HCT116 (cell line): Measurements from ENCODE around the gene HS6ST3. TPM values are rescaled to one million over a fixed set of nuclear protein-coding genes. Genes with fewer than 3 reads are reported as not detected.

Experiments
- ATAC-seq: fragments of 200-7000 bp; cut with Tn5 transposase; 2 replicates; pipeline ENCODE4 v1.9.1; 2020; ENCODE audit warnings: mild to moderate bottlenecking, moderate library complexity
- BruUV-seq: library from RNA; stranded (reverse); fragments of 400-500 nt; replicated peaks from 2 replicates; lab custom pipeline; 2021; lab: Mats Ljungman, UMichigan
- CTCF ChIA-PET: fragments of 300-600 bp; sonication (Branson Sonifier 250); formaldehyde crosslinking; loops from one replicate; lab custom pipeline; 2021; ENCODE audit warnings: antibody characterized with exemption; lab: Charles Lee
- POLR2A ChIA-PET: fragments of 300-600, 350-600 bp; sonication (Branson Sonifier 250); formaldehyde crosslinking; loops from one replicate; lab custom pipeline; 2021; ENCODE audit warnings: antibody characterized with exemption; lab: Charles Lee
- RAD21 ChIA-PET, 2 experiments: fragments of 300-600 bp; sonication (Branson Sonifier 250); formaldehyde crosslinking; loops; one replicate each; lab custom pipeline; 2023; ENCODE audit warnings: low total read pairs in 2 of 2; ENCODE audit not compliant: uncharacterized antibody in 2 of 2, unreplicated experiment in 2 of 2, low non-redundant PET in 1 of 2; lab: Charles Lee
- DNase-seq: peaks from one replicate; pipeline ENCODE4 v3.0.0-alpha.2; 2010; ENCODE audit warnings: low read depth, low spot score
- H2AFZ ChIP-seq: fragments of 200-600 bp; shearing (Covaris generic), sonication (generic); 2 replicates; pipeline ENCODE4 v1.6.1; 2017; ENCODE audit warnings: low read depth, mixed run types, mixed read lengths, antibody characterized with exemption, low read length; ENCODE audit not compliant: poor library complexity, severe bottlenecking
- H3K27ac ChIP-seq: 2 replicates; pipeline ENCODE4 v1.5.1; 2012; ENCODE audit warnings: low read depth, low read length
- H3K27me3 ChIP-seq: fragments of 200-600 bp; sonication (generic); 2 replicates; pipeline ENCODE4 v1.6.1; 2016; ENCODE audit warnings: mixed run types, low read length, mixed read lengths; ENCODE audit not compliant: insufficient read depth
- H3K36me3 ChIP-seq, 2 experiments: fragments of 200-500 bp in 1 of 2; fragments of 200-600 bp in 1 of 2; sonication (Bioruptor generic) in 1 of 2; sonication (generic) in 1 of 2; 2 replicates each; pipeline versions ENCODE4 v1.5.1 to v1.6.1; 2014 to 2016; ENCODE audit warnings: low read length in 2 of 2, inconsistent platforms in 1 of 2, mixed read lengths in 1 of 2, mixed run types in 1 of 2; ENCODE audit not compliant: insufficient read depth in 2 of 2, control insufficient read depth in 1 of 2
- H3K4me1 ChIP-seq, 2 experiments: fragments of 200-600 bp in 1 of 2; sonication (generic) in 1 of 2; 2 replicates each; pipeline versions ENCODE4 v1.5.1 to v1.6.1; 2012 to 2017; ENCODE audit warnings: low read length in 2 of 2, inconsistent platforms in 1 of 2, mild to moderate bottlenecking in 1 of 2, mixed read lengths in 1 of 2, mixed run types in 1 of 2, moderate library complexity in 1 of 2; ENCODE audit not compliant: insufficient read depth in 2 of 2, control insufficient read depth in 1 of 2
- H3K4me2 ChIP-seq: fragments of 200-600 bp; sonication (generic); 2 replicates; pipeline ENCODE4 v1.6.1; 2017; ENCODE audit warnings: mixed run types, low read length, mixed read lengths
- H3K4me3 ChIP-seq, 2 experiments: fragments of 200-600 bp in 1 of 2; sonication (generic) in 1 of 2; replicated peaks in 1 of 2; 2 replicates each; pipeline ENCODE4 v1.5.1; 2011 to 2016; ENCODE audit warnings: low read length in 2 of 2, control low read depth in 1 of 2, low read depth in 1 of 2, mild to moderate bottlenecking in 1 of 2, mixed read lengths in 1 of 2, mixed run types in 1 of 2
- H3K79me2 ChIP-seq: fragments of 200-600 bp; sonication (generic); 2 replicates; pipeline ENCODE4 v1.6.1; 2017; ENCODE audit warnings: mild to moderate bottlenecking, mixed run types, low read length, moderate library complexity, mixed read lengths; ENCODE audit not compliant: insufficient read depth
- H3K9ac ChIP-seq: fragments of 200-600 bp; sonication (generic); 2 replicates; pipeline ENCODE4 v1.6.1; 2016; ENCODE audit warnings: low read length, mixed read lengths
- H3K9me2 ChIP-seq: fragments of 200-600 bp; sonication (generic), shearing (Covaris generic); 2 replicates; pipeline ENCODE4 v1.6.1; 2017; ENCODE audit warnings: mixed run types, mild to moderate bottlenecking, moderate library complexity; ENCODE audit not compliant: insufficient read depth
- H3K9me3 ChIP-seq, 2 experiments: fragments of 200-500 bp in 1 of 2; fragments of 200-600 bp in 1 of 2; sonication (Bioruptor generic) in 1 of 2; sonication (generic) in 1 of 2; 2 replicates each; pipeline ENCODE4 v1.6.1; 2014 to 2017; ENCODE audit warnings: low read length in 2 of 2, mixed read lengths in 2 of 2, inconsistent platforms in 1 of 2, low read depth in 1 of 2, mild to moderate bottlenecking in 1 of 2, mixed run types in 1 of 2, moderate library complexity in 1 of 2; ENCODE audit not compliant: control insufficient read depth in 1 of 2, insufficient read depth in 1 of 2
- H4K20me1 ChIP-seq: fragments of 200-600 bp; sonication (generic), shearing (Covaris generic); 2 replicates; pipeline ENCODE4 v1.6.1; 2017; ENCODE audit warnings: mixed run types, mild to moderate bottlenecking, moderate library complexity; ENCODE audit not compliant: insufficient read depth
- CEBPB ChIP-seq: IDR thresholded peaks from 2 replicates; pipeline ENCODE4 v1.6.1; 2012; ENCODE audit warnings: low read depth
- CTCF ChIP-seq, 3 experiments: fragments of 200-600 bp in 1 of 3; sonication (generic) in 1 of 3; IDR thresholded peaks in 2 of 3; conservative IDR thresholded peaks in 1 of 3; 2 replicates each; pipeline ENCODE4 v1.5.1; 2012 to 2017; ENCODE audit warnings: low read depth in 2 of 3, low read length in 2 of 3, antibody characterized with exemption in 1 of 3, borderline replicate concordance in 1 of 3, control low read depth in 1 of 3, mild to moderate bottlenecking in 1 of 3, mixed read lengths in 1 of 3, mixed run types in 1 of 3, moderate library complexity in 1 of 3; ENCODE audit not compliant: insufficient read depth in 1 of 3
- EGR1 ChIP-seq: IDR thresholded peaks from 2 replicates; pipeline ENCODE4 v1.6.1; 2012; ENCODE audit warnings: low read depth
- EZH2 ChIP-seq: fragments of 200-600 bp; sonication (generic); IDR thresholded peaks from 2 replicates; pipeline ENCODE4 v1.6.1; 2017; ENCODE audit warnings: antibody characterized with exemption, mixed run types
- EZH2phosphoT487 ChIP-seq: fragments of 200-600 bp; IDR thresholded peaks from 2 replicates; pipeline ENCODE4 v1.6.1; 2018; ENCODE audit warnings: antibody characterized with exemption, borderline replicate concordance
- JUND ChIP-seq: IDR thresholded peaks from 2 replicates; pipeline ENCODE4 v1.6.1; 2012
- POLR2A ChIP-seq: IDR thresholded peaks from 2 replicates; pipeline ENCODE4 v1.7.0; 2011; ENCODE audit warnings: borderline replicate concordance; ENCODE audit not compliant: insufficient read depth, insufficient read length; ENCODE audit errors: extremely low read depth
- POLR2AphosphoS5 ChIP-seq: IDR thresholded peaks from 2 replicates; pipeline ENCODE4 v1.6.1; 2011; ENCODE audit warnings: mild to moderate bottlenecking, low read depth, low read length, moderate library complexity
- SIN3A ChIP-seq: IDR thresholded peaks from 2 replicates; pipeline ENCODE4 v1.6.1; 2012; ENCODE audit warnings: low read depth
- SP1 ChIP-seq: IDR thresholded peaks from 2 replicates; pipeline ENCODE4 v1.6.1; 2012; ENCODE audit warnings: low read depth
- SRF ChIP-seq: IDR thresholded peaks from 2 replicates; pipeline ENCODE4 v1.6.1; 2012; ENCODE audit warnings: low read depth
- TCF7L2 ChIP-seq: IDR thresholded peaks from 2 replicates; pipeline ENCODE4 v1.7.0; 2011; ENCODE audit warnings: borderline replicate concordance, inconsistent platforms; ENCODE audit not compliant: insufficient read depth, insufficient read length; ENCODE audit errors: extremely low read depth
- ZBTB33 ChIP-seq: IDR thresholded peaks from 2 replicates; pipeline ENCODE4 v1.6.1; 2011; ENCODE audit warnings: mild to moderate bottlenecking, low read length, moderate library complexity; ENCODE audit not compliant: insufficient replicate concordance; ENCODE audit errors: extremely low read depth
- ZFX ChIP-seq: fragments of 450-650 bp; IDR thresholded peaks from 2 replicates; pipeline ENCODE4 v1.6.1; 2017
- ZNF274 ChIP-seq: fragments of 200-500 bp; sonication (Bioruptor generic); IDR thresholded peaks from 2 replicates; pipeline ENCODE4 v1.6.1; 2014; ENCODE audit warnings: mild to moderate bottlenecking, low read depth, low read length, inconsistent platforms
- intact Hi-C: fragments of 100-400 bp; cut with micrococcal nuclease; formaldehyde crosslinking; loops from 2 replicates; pipeline ENCODE4 v1.10.0; 2022
- total RNA-seq: library from RNA; stranded (reverse); gene quantifications from one replicate; pipeline ENCODE4 v1.2.1, GENCODE V29; 2021; ENCODE audit not compliant: unreplicated experiment
- TF ChIP-seq, protein P1 (sequence below): IDR thresholded peaks from 2 replicates; pipeline ENCODE4 v1.6.1; 2012; ENCODE audit warnings: low read depth
- TF ChIP-seq, protein P2 (sequence below): IDR thresholded peaks from 2 replicates; pipeline ENCODE4 v1.6.1; 2012

The HS6ST3 gene
- total RNA-seq, 1 experiment from 2014 or later, result 0.10 TPM

DNA sequence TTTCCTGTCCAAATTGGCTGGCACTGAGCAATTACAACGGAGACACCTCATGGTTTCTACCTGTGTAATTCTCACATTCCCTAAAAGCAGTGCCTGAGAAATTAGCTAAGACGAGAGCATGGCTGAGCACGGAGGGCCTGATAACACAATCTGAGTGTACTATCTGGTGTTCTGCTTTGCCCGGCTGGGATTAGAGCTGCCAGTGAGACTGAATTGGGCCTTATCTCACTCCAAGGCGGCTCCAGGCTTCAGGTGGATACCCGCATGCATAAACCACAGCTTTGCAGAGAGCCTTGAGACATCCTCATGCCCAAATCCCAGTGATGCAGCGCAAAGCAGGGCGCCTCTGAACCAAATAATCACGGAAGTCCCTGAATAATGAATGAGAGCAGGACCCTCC, 732.1 kb downstream of the HS6ST3 start:
- no peak overlapping the region for H2AFZ ChIP-seq
- no peak for ATAC-seq
- H3K9me3 ChIP-seq, result no peaks in the 10 kb centered on the region
- BruUV-seq, result no TSS peak
- ChIA-PET RAD21 (no interaction called here), POLR2A (no interaction called here), CTCF (interaction anchor here (3.7 kb wide), 1 partner anchor 145 kb away, joined by 20 read pairs; no protein-coding TSS in a partner anchor)
- H3K27ac ChIP-seq, result no peak overlapping the region
- no peak overlapping the region for H3K4me2 ChIP-seq
- no peak overlapping the region for H3K9ac ChIP-seq
- DNase-seq, result no peak
- H3K9me2 ChIP-seq, result no peaks in the 10 kb centered on the region
- H3K4me1 ChIP-seq, result no peaks in the 10 kb centered on the region
- no peaks in the 10 kb centered on the region for H3K79me2 ChIP-seq
- H3K27me3 ChIP-seq, result peaks cover 6% of the 10 kb centered on the region; the same call in 1 of the 2 replicates
- H4K20me1 ChIP-seq, result no peaks in the 10 kb centered on the region
- TF ChIP-seq, protein P1, sequence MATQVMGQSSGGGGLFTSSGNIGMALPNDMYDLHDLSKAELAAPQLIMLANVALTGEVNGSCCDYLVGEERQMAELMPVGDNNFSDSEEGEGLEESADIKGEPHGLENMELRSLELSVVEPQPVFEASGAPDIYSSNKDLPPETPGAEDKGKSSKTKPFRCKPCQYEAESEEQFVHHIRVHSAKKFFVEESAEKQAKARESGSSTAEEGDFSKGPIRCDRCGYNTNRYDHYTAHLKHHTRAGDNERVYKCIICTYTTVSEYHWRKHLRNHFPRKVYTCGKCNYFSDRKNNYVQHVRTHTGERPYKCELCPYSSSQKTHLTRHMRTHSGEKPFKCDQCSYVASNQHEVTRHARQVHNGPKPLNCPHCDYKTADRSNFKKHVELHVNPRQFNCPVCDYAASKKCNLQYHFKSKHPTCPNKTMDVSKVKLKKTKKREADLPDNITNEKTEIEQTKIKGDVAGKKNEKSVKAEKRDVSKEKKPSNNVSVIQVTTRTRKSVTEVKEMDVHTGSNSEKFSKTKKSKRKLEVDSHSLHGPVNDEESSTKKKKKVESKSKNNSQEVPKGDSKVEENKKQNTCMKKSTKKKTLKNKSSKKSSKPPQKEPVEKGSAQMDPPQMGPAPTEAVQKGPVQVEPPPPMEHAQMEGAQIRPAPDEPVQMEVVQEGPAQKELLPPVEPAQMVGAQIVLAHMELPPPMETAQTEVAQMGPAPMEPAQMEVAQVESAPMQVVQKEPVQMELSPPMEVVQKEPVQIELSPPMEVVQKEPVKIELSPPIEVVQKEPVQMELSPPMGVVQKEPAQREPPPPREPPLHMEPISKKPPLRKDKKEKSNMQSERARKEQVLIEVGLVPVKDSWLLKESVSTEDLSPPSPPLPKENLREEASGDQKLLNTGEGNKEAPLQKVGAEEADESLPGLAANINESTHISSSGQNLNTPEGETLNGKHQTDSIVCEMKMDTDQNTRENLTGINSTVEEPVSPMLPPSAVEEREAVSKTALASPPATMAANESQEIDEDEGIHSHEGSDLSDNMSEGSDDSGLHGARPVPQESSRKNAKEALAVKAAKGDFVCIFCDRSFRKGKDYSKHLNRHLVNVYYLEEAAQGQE, result no peak
- TF ChIP-seq JUND (no peak), EZH2phosphoT487 (no peak), POLR2AphosphoS5 (no peak), POLR2A (no peak), SIN3A (no peak), ZNF274 (no peak), SP1 (no peak), SRF (no peak), CTCF (IDR thresholded peaks at IDR 0.05 in 2 of 3, conservative IDR thresholded peaks at IDR 0.05 in 1 of 3; ENCODE audit: borderline replicate concordance in 1 of 3, insufficient read depth in 1 of 3, low read depth in 2 of 3, low read length in 2 of 3) (no peak), EZH2 (no peak), CEBPB (no peak), TCF7L2 (no peak), ZBTB33 (no peak), ZFX (no peak), EGR1 (no peak)
- TF ChIP-seq, protein P2, sequence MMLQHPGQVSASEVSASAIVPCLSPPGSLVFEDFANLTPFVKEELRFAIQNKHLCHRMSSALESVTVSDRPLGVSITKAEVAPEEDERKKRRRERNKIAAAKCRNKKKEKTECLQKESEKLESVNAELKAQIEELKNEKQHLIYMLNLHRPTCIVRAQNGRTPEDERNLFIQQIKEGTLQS, result no peak
- TF ChIP-seq, all 23 proteins: peak for 0
- intact Hi-C loops, result loop anchor here (2.0 kb wide), 1 partner anchor 137 kb away; no protein-coding TSS in a partner anchor
- H3K36me3 ChIP-seq, result no peaks in the 10 kb centered on the region
- no peak overlapping the region for H3K4me3 ChIP-seq
